MM.1S (cell line): ENCODE results near the gene RTN4.

Experiments
- DNase-seq: peaks from one replicate; pipeline ENCODE4 v3.0.0-alpha.2; 2015
- H2AFZ ChIP-seq: fragments of 300-600 bp; sonication (generic); 2 replicates; pipeline ENCODE4 v1.6.0; 2016; ENCODE audit warnings: antibody characterized with exemption, low read length
- H3F3A ChIP-seq: fragments of 300-600 bp; sonication (generic); 2 replicates; pipeline ENCODE4 v1.6.1; 2016; ENCODE audit warnings: mild to moderate bottlenecking, antibody characterized with exemption, low read length, moderate library complexity, mixed read lengths; ENCODE audit not compliant: insufficient read depth
- H3K27ac ChIP-seq: fragments of 300-600 bp; sonication (generic); 2 replicates; pipeline ENCODE4 v1.5.1; 2016; ENCODE audit warnings: mild to moderate bottlenecking, low read length
- H3K27me3 ChIP-seq: fragments of 300-600 bp; sonication (generic); replicated peaks from 2 replicates; pipeline ENCODE4 v1.6.0; 2016; ENCODE audit warnings: low read length; ENCODE audit not compliant: insufficient read depth
- H3K36me3 ChIP-seq: fragments of 300-600 bp; sonication (generic); replicated peaks from 2 replicates; pipeline ENCODE4 v1.6.1; 2016; ENCODE audit warnings: mild to moderate bottlenecking, low read length, mixed read lengths; ENCODE audit not compliant: insufficient read depth
- H3K4me1 ChIP-seq: fragments of 300-600 bp; sonication (generic); 2 replicates; pipeline ENCODE4 v1.6.1; 2016; ENCODE audit warnings: low read length, mixed read lengths
- H3K4me2 ChIP-seq: fragments of 300-600 bp; sonication (generic); 2 replicates; pipeline ENCODE4 v1.6.0; 2016; ENCODE audit warnings: low read depth, low read length
- H3K4me3 ChIP-seq: fragments of 300-600 bp; sonication (generic); 2 replicates; pipeline ENCODE4 v1.5.1; 2016; ENCODE audit warnings: low read length, mixed read lengths
- H3K79me2 ChIP-seq: fragments of 300-600 bp; sonication (generic); 2 replicates; pipeline ENCODE4 v1.6.1; 2016; ENCODE audit warnings: mixed run types, low read length, mixed read lengths
- H3K9ac ChIP-seq: fragments of 300-600 bp; sonication (generic); 2 replicates; pipeline ENCODE4 v1.6.1; 2016; ENCODE audit warnings: low read length, mixed read lengths
- H3K9me2 ChIP-seq: fragments of 300-600 bp; sonication (generic); replicated peaks from 2 replicates; pipeline ENCODE4 v1.6.1; 2016; ENCODE audit warnings: mild to moderate bottlenecking, low read length, mixed read lengths; ENCODE audit not compliant: insufficient read depth
- H3K9me3 ChIP-seq: fragments of 300-600 bp; sonication (generic); replicated peaks from 2 replicates; pipeline ENCODE4 v1.6.1; 2016; ENCODE audit warnings: mild to moderate bottlenecking, low read length, mixed read lengths; ENCODE audit not compliant: insufficient read depth
- H4K20me1 ChIP-seq: fragments of 300-600 bp; sonication (generic); 2 replicates; pipeline ENCODE4 v1.6.1; 2016; ENCODE audit warnings: mild to moderate bottlenecking, low read length, moderate library complexity, mixed read lengths; ENCODE audit not compliant: insufficient read depth
- EZH2 ChIP-seq: fragments of 300-600 bp; sonication (generic); optimal IDR thresholded peaks from 2 replicates; pipeline ENCODE3; 2017; ENCODE audit warnings: low read depth, mild to moderate bottlenecking, antibody characterized with exemption, low read length, mixed read lengths
- EZH2phosphoT487 ChIP-seq: fragments of 300-600 bp; sonication (generic); IDR thresholded peaks from 2 replicates; pipeline ENCODE4 v1.6.1; 2018; ENCODE audit warnings: antibody characterized with exemption, low read length
- TF ChIP-seq, protein P1 (sequence below): fragments of 300-600 bp; sonication (generic); IDR thresholded peaks from 2 replicates; pipeline ENCODE4 v1.5.1; 2016; ENCODE audit warnings: antibody characterized with exemption, low read length, mixed read lengths

Gene RTN4

DNA sequence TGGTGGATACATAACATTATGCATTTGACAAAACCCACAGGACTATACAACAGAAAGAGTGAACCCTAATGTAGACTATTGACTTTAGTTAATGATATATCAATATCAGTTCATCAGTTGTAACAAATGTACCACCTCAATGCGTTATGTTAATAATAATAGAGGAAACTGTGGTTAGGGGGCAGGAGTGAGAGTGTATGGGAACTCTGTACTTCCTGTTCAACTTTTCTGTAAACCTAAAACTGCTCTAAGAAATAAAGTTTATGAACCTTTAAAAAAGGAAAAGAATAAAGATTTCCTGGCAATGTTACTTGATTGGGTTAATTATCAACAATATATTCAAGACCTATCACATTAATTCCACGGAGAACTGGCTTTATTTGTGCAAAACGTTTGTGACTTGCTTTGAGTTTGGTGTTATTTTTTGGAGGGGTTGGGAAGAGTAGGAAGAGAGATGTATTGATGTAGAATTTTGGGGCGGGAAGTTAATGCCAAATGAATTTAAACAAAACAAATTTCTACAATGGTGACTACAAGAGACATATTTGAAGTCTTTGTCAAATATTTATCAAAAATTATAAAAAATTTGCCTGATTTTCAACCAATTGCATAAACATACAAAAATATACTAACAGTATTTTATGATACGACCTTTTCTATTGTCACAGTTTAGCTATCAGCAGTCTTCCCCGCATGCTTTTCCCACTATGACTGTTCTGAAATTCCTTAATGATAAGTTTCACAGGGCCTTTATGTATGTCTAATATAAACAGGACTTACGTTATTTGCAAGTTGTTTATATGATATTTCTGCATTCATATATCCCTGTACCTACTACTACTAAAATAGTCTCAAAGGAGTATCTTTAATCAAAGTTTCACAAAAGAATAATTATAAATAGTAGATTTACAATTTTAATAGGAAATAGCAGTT lies 2.1 kb upstream of the RTN4 start:
- Histone ChIP-seq H3K4me2 (no peak overlapping the region), H3K4me3 (no peak overlapping the region), H3K9me2 (no peaks in the 10 kb centered on the region), H3K9me3 (no peaks in the 10 kb centered on the region), H3K36me3 (no peaks in the 10 kb centered on the region), H3K9ac (no peak overlapping the region), H3K4me1 (peaks cover 29% of the 10 kb centered on the region), H4K20me1 (no peaks in the 10 kb centered on the region), H3K27me3 (no peaks in the 10 kb centered on the region), H2AFZ (no peak overlapping the region), H3K27ac (no peak overlapping the region), H3F3A (peaks cover 44% of the 10 kb centered on the region), H3K79me2 (peaks cover 20% of the 10 kb centered on the region)
- TF ChIP-seq EZH2 (no peak), EZH2phosphoT487 (no peak)
- TF ChIP-seq, protein P1, sequence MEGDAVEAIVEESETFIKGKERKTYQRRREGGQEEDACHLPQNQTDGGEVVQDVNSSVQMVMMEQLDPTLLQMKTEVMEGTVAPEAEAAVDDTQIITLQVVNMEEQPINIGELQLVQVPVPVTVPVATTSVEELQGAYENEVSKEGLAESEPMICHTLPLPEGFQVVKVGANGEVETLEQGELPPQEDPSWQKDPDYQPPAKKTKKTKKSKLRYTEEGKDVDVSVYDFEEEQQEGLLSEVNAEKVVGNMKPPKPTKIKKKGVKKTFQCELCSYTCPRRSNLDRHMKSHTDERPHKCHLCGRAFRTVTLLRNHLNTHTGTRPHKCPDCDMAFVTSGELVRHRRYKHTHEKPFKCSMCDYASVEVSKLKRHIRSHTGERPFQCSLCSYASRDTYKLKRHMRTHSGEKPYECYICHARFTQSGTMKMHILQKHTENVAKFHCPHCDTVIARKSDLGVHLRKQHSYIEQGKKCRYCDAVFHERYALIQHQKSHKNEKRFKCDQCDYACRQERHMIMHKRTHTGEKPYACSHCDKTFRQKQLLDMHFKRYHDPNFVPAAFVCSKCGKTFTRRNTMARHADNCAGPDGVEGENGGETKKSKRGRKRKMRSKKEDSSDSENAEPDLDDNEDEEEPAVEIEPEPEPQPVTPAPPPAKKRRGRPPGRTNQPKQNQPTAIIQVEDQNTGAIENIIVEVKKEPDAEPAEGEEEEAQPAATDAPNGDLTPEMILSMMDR = no peak
- DNase-seq = no peak

DNA sequence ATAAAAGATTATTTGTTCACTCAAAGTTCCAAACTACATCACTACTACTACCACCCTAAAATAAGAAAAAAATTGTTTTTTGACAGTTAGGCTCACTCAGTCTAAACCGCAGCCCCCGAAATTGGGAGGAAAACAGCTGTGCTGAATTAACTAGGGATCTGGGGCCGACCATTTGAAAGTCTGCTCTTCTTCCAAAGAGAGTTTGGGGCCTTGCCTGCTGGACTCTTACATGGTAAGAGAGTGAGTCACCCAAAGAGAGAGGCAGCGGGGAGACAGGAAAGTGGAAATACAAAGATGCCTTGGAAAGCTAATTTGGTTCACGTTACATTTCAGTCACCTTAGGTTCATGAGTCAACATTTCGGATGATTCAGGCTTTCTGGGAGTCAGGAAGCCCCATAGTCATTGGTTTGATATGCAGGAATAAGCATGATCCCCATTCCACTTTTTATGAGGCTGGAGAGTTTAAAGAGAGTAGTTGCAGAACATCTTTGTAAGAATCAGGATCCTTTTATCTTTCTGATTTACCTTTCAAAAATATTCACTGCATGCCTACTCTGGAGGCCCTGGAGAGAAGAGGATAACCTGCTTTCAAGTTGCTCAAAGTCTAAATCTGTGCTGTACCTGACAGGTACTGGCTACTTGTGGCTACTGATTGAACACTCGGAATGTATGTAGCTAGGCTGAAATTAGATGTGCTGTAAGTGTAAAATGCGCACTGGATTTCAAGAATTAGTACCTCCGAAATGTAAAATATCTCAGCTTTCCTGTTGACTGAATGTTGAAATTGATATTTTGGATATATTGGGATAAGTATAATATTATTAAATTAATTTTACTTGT lies 995 bp upstream of the RTN4 start:
- Histone ChIP-seq H3K4me2 (peak overlapping the region; percentile 80), H3K4me1 (peaks cover 30% of the 10 kb centered on the region), H3K4me3 (peak overlapping the region; percentile 77), H3K27ac (no peak overlapping the region), H3K27me3 (no peaks in the 10 kb centered on the region), H3K9me3 (no peaks in the 10 kb centered on the region), H3F3A (peaks cover 44% of the 10 kb centered on the region), H3K9me2 (no peaks in the 10 kb centered on the region), H3K79me2 (peaks cover 32% of the 10 kb centered on the region), H2AFZ (peak overlapping the region; percentile 75), H4K20me1 (no peaks in the 10 kb centered on the region), H3K9ac (peak overlapping the region; percentile 66), H3K36me3 (no peaks in the 10 kb centered on the region)
- no peak for DNase-seq
- TF ChIP-seq EZH2phosphoT487 (no peak), EZH2 (no peak)
- TF ChIP-seq, protein P1 = no peak

- H2AFZ ChIP-seq = peak overlapping the region; percentile 83
- DNase-seq = no peak
- peaks cover 47% of the 10 kb centered on the region for H3K79me2 ChIP-seq
Measured at GRCh38 chr2:55049821-55050099, 491 bp downstream of the RTN4 start.

More at GRCh38 chr2:55049821-55050099, 491 bp downstream of the RTN4 start:
- TF ChIP-seq EZH2phosphoT487 (no peak), EZH2 (no peak)
- TF ChIP-seq, protein P1 = no peak
- Histone ChIP-seq H3K9me2 (no peaks in the 10 kb centered on the region), H4K20me1 (no peaks in the 10 kb centered on the region), H3K27ac (peak overlapping the region; percentile 74; the same call in 1 of the 2 replicates), H3K36me3 (no peaks in the 10 kb centered on the region), H3K9ac (peak overlapping the region; percentile 68), H3K9me3 (no peaks in the 10 kb centered on the region), H3K4me1 (peaks cover 27% of the 10 kb centered on the region), H3K4me3 (peak overlapping the region; percentile 77), H3F3A (peaks cover 40% of the 10 kb centered on the region), H3K27me3 (no peaks in the 10 kb centered on the region), H3K4me2 (peak overlapping the region; percentile 66)
